Epidermal melanocyte (primary cell): ENCODE data around the gene TRIM47.
A peak's percentile ranks its signal among the peaks of the same experiment; 100 is the strongest.

Source experiments
- DNase-seq: peaks from one replicate; pipeline ENCODE4 v3.0.0; 2011; ENCODE audit warnings: low spot score; ENCODE audit not compliant: insufficient read length

Gene TRIM47

GRCh38 chr17:75909051-75909811, 30.9 kb upstream of the TRIM47 start:
- no peak for DNase-seq

GRCh38 chr17:75908201-75908600, 29.8 kb upstream of the TRIM47 start:
- DNase-seq = no peak

GRCh38 chr17:75906143-75906884, 27.9 kb upstream of the TRIM47 start:
- no peak for DNase-seq

- DNase-seq = peak; percentile 95
Measured at GRCh38 chr17:75904749-75905521, 26.6 kb upstream of the TRIM47 start, which contains the start of gene MRPL38. MRPL38 (minus strand) TSS chr17:75904884; CDS start chr17:75904875, 9 bp downstream.

GRCh38 chr17:75902406-75902805, 24.0 kb upstream of the TRIM47 start:
- DNase-seq = no peak

- no peak for DNase-seq
Measured at GRCh38 chr17:75901727-75902126, 23.3 kb upstream of the TRIM47 start.

- no peak for DNase-seq
Measured at GRCh38 chr17:75900691-75901533, 22.5 kb upstream of the TRIM47 start.

- no peak for DNase-seq
Measured at GRCh38 chr17:75899767-75900468, 21.5 kb upstream of the TRIM47 start.

GRCh38 chr17:75899353-75899752, 21.0 kb upstream of the TRIM47 start:
- DNase-seq = no peak

- no peak for DNase-seq
Measured at GRCh38 chr17:75898791-75899190, 20.4 kb upstream of the TRIM47 start.

- no peak for DNase-seq
Measured at GRCh38 chr17:75898065-75898464, 19.7 kb upstream of the TRIM47 start.

GRCh38 chr17:75897160-75898019, 19.0 kb upstream of the TRIM47 start:
- DNase-seq = no peak

GRCh38 chr17:75896415-75897159, 18.2 kb upstream of the TRIM47 start, which contains the start of gene TRIM65:
TRIM65 (minus strand) TSS chr17:75896951; CDS start chr17:75896937, 14 bp downstream.
- DNase-seq = peak; percentile 64

GRCh38 chr17:75895370-75896155, 17.2 kb upstream of the TRIM47 start:
- DNase-seq = no peak

GRCh38 chr17:75894049-75894733, 15.8 kb upstream of the TRIM47 start:
- no peak for DNase-seq

- DNase-seq = no peak
Measured at GRCh38 chr17:75893305-75894048, 15.1 kb upstream of the TRIM47 start.
